HG02678 (cell line): Measurements from ENCODE around the gene TMOD1.
"Not testable (repeated sequence)": the region's sequence is repeated elsewhere in the genome, so short reads cannot be mapped to it uniquely, and the experiment has no call there.

ENCODE experiments used
- ATAC-seq: cut with Tn5 transposase; IDR thresholded peaks from one replicate; pipeline ENCODE4 v1.9.1; 2021; ENCODE audit warnings: mild to moderate bottlenecking, moderate library complexity; ENCODE audit not compliant: unreplicated experiment

The TMOD1 gene

GRCh38 chr9:97591535-97591934 is 90.1 kb downstream of the TMOD1 start:
- no peak for ATAC-seq

- no peak for ATAC-seq
Measured at GRCh38 chr9:97592126-97592525, 90.7 kb downstream of the TMOD1 start.

- ATAC-seq = no peak
Measured at GRCh38 chr9:97593960-97594359, 92.5 kb downstream of the TMOD1 start.

GRCh38 chr9:97594381-97594921 is 93.0 kb downstream of the TMOD1 start:
- ATAC-seq = no peak

GRCh38 chr9:97596906-97597305 is 95.4 kb downstream of the TMOD1 start:
- ATAC-seq = no peak

GRCh38 chr9:97598461-97599288 is 97.2 kb downstream of the TMOD1 start:
- ATAC-seq = peak; percentile 93

GRCh38 chr9:97599314-97599846 is 97.9 kb downstream of the TMOD1 start:
- no peak for ATAC-seq

- no peak for ATAC-seq
Measured at GRCh38 chr9:97600531-97601227, 99.2 kb downstream of the TMOD1 start.

GRCh38 chr9:97601228-97601898 is 99.9 kb downstream of the TMOD1 start:
- ATAC-seq = no peak

- no peak for ATAC-seq
Measured at GRCh38 chr9:97602430-97602829, 101.0 kb downstream of the TMOD1 start.

GRCh38 chr9:97604901-97605645 is 103.6 kb downstream of the TMOD1 start:
- ATAC-seq = no peak

GRCh38 chr9:97615439-97616072 is 114.1 kb downstream of the TMOD1 start:
- no peak for ATAC-seq

- ATAC-seq = no peak
Measured at GRCh38 chr9:97617939-97618416, 116.5 kb downstream of the TMOD1 start.

- ATAC-seq = not testable (repeated sequence)
Measured at GRCh38 chr9:97620063-97620462, 118.6 kb downstream of the TMOD1 start.

GRCh38 chr9:97622483-97622882 is 121.0 kb downstream of the TMOD1 start:
- ATAC-seq = not testable (repeated sequence)

GRCh38 chr9:97623946-97624345 is 122.5 kb downstream of the TMOD1 start:
- no peak for ATAC-seq

GRCh38 chr9:97625620-97626019 is 124.2 kb downstream of the TMOD1 start:
- no peak for ATAC-seq

- ATAC-seq = no peak
Measured at GRCh38 chr9:97627624-97628023, 126.2 kb downstream of the TMOD1 start.

GRCh38 chr9:97628668-97629067 is 127.2 kb downstream of the TMOD1 start:
- no peak for ATAC-seq

GRCh38 chr9:97629156-97629555 is 127.7 kb downstream of the TMOD1 start:
- no peak for ATAC-seq
